Astrocyte (in vitro differentiated cells and primary cell): ENCODE measurements around the gene MAPK12. TPM values are rescaled to one million over a fixed set of nuclear protein-coding genes. Genes with fewer than 3 reads are reported as not detected.

Experiments used
- DNase-seq: peaks from one replicate; pipeline ENCODE4 v3.0.0-alpha.2; 2010; ENCODE audit warnings: low read depth
- FAIRE-seq: peaks from 2 replicates; lab custom pipeline; 2011; peaks lifted over from hg19 to GRCh38; lab: Jason Lieb, UNC
- H2AFZ ChIP-seq: 2 replicates; pipeline ENCODE4 v1.6.0; 2012; ENCODE audit warnings: low read depth, low read length, inconsistent platforms
- H3K27ac ChIP-seq: 2 replicates; pipeline ENCODE4 v1.5.1; 2011; ENCODE audit warnings: low read depth, low read length, inconsistent platforms
- H3K27me3 ChIP-seq: 2 replicates; pipeline ENCODE4 v1.6.0; 2011; ENCODE audit warnings: low read length, inconsistent platforms; ENCODE audit not compliant: insufficient read depth
- H3K36me3 ChIP-seq: 2 replicates; pipeline ENCODE4 v1.5.1; 2011; ENCODE audit warnings: low read length, inconsistent platforms; ENCODE audit not compliant: insufficient read depth
- H3K4me1 ChIP-seq: 2 replicates; pipeline ENCODE4 v1.5.1; 2011; ENCODE audit warnings: low read length, inconsistent platforms; ENCODE audit not compliant: insufficient read depth
- H3K4me2 ChIP-seq: 2 replicates; pipeline ENCODE4 v1.6.0; 2012; ENCODE audit warnings: low read length, inconsistent platforms
- H3K4me3 ChIP-seq: 2 replicates; pipeline ENCODE4 v1.5.1; 2011; ENCODE audit warnings: low read depth, mild to moderate bottlenecking, low read length, inconsistent platforms; ENCODE audit not compliant: insufficient read depth
- H3K79me2 ChIP-seq: 2 replicates; pipeline ENCODE4 v1.6.0; 2012; ENCODE audit warnings: mild to moderate bottlenecking, low read length, inconsistent platforms; ENCODE audit not compliant: insufficient read depth
- H3K9ac ChIP-seq: 2 replicates; pipeline ENCODE4 v1.6.0; 2012; ENCODE audit warnings: mild to moderate bottlenecking, low read length, inconsistent platforms
- H3K9me3 ChIP-seq: 2 replicates; pipeline ENCODE4 v1.5.1; 2012; ENCODE audit warnings: low read depth, mild to moderate bottlenecking, low read length, inconsistent platforms; ENCODE audit not compliant: insufficient read depth
- H4K20me1 ChIP-seq: 2 replicates; pipeline ENCODE4 v1.6.0; 2012; ENCODE audit warnings: low read length, inconsistent platforms; ENCODE audit not compliant: insufficient read depth
- H3K27ac Mint-ChIP-seq: one replicate; pipeline ENCODE4 v1.8.0; 2021; ENCODE audit warnings: mild to moderate bottlenecking, mixed read lengths; ENCODE audit not compliant: unreplicated experiment
- H3K27me3 Mint-ChIP-seq: one replicate; pipeline ENCODE4 v1.8.0; 2021; ENCODE audit warnings: low read depth, mixed read lengths; ENCODE audit not compliant: unreplicated experiment
- H3K36me3 Mint-ChIP-seq: one replicate; pipeline ENCODE4 v1.8.0; 2021; ENCODE audit warnings: low read depth, mixed read lengths; ENCODE audit not compliant: unreplicated experiment
- H3K4me1 Mint-ChIP-seq: one replicate; pipeline ENCODE4 v1.8.0; 2021; ENCODE audit warnings: low read depth, mixed read lengths; ENCODE audit not compliant: unreplicated experiment
- H3K4me3 Mint-ChIP-seq: one replicate; pipeline ENCODE4 v1.8.0; 2021; ENCODE audit warnings: mild to moderate bottlenecking, moderate library complexity, mixed read lengths; ENCODE audit not compliant: unreplicated experiment
- H3K9me3 Mint-ChIP-seq: one replicate; pipeline ENCODE4 v1.8.0; 2021; ENCODE audit warnings: mild to moderate bottlenecking, mixed read lengths; ENCODE audit not compliant: unreplicated experiment
- EZH2 ChIP-seq: IDR thresholded peaks from 2 replicates; pipeline ENCODE4 v1.6.1; 2012; ENCODE audit warnings: mild to moderate bottlenecking, low read length, inconsistent platforms; ENCODE audit not compliant: insufficient read depth
- total RNA-seq: library from RNA; stranded (reverse); gene quantifications from 2 replicates; pipeline ENCODE4 v1.2.1, GENCODE V29; 2021
- TF ChIP-seq, protein P1 (sequence below): IDR thresholded peaks from 2 replicates; pipeline ENCODE4 v1.5.1; 2011; ENCODE audit warnings: low read depth, mild to moderate bottlenecking, inconsistent platforms, low read length, moderate library complexity; ENCODE audit not compliant: insufficient read depth

MAPK12 gene
- total RNA-seq, 1 donor from 2014 or later: 36.4 TPM

DNA sequence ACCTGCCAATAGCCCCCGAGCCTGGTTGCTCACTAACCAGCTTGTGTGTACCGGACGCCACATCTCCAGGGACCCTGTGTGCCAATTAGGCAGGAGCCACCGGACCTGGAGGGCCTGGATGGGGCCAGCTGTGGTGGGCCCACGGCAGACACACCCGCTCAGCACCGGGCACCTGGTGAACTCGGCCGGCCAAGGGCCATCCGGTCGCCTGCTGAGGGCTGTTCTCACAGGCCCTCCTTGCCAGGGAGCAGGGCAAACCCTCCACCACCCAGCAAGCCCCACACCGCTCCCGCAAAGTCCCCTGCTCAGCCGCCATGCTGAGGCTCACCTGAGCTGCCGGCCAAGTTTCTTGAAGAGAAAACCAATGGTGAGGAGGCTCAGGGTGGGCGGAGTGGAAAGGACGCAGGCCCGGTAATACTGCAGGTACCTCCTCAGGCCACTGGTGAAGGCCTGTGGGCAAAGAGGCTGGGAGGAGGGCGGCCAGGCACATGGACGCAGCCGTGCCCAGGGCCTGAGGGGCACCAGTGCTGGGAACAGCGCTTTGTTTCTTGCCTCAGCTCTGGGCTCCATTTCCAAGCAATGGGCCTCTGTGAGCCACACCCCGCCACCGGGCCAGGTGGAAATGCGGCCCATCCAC is 33.8 kb downstream of the MAPK12 start:
- H3K27me3 Mint-ChIP-seq: no peaks in the 10 kb centered on the region
- Histone ChIP-seq H3K9me3 (no peaks in the 10 kb centered on the region), H3K4me2 (no peak overlapping the region), H3K27ac (no peak overlapping the region), H3K36me3 (peaks cover 7% of the 10 kb centered on the region), H3K4me1 (no peaks in the 10 kb centered on the region), H3K9ac (no peak overlapping the region), H3K4me3 (no peak overlapping the region), H4K20me1 (peaks cover 36% of the 10 kb centered on the region), H2AFZ (no peak overlapping the region), H3K79me2 (no peaks in the 10 kb centered on the region), H3K27me3 (no peaks in the 10 kb centered on the region)
- H3K4me1 Mint-ChIP-seq: peaks cover 2% of the 10 kb centered on the region
- TF ChIP-seq, protein P1, sequence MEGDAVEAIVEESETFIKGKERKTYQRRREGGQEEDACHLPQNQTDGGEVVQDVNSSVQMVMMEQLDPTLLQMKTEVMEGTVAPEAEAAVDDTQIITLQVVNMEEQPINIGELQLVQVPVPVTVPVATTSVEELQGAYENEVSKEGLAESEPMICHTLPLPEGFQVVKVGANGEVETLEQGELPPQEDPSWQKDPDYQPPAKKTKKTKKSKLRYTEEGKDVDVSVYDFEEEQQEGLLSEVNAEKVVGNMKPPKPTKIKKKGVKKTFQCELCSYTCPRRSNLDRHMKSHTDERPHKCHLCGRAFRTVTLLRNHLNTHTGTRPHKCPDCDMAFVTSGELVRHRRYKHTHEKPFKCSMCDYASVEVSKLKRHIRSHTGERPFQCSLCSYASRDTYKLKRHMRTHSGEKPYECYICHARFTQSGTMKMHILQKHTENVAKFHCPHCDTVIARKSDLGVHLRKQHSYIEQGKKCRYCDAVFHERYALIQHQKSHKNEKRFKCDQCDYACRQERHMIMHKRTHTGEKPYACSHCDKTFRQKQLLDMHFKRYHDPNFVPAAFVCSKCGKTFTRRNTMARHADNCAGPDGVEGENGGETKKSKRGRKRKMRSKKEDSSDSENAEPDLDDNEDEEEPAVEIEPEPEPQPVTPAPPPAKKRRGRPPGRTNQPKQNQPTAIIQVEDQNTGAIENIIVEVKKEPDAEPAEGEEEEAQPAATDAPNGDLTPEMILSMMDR: no peak
- no peak for TF ChIP-seq EZH2
- H3K36me3 Mint-ChIP-seq: peaks cover 20% of the 10 kb centered on the region
- FAIRE-seq (no peak), DNase-seq (no peak)
- H3K9me3 Mint-ChIP-seq: no peaks in the 10 kb centered on the region
- H3K27ac Mint-ChIP-seq: no peak overlapping the region
- H3K4me3 Mint-ChIP-seq: no peak overlapping the region

DNA sequence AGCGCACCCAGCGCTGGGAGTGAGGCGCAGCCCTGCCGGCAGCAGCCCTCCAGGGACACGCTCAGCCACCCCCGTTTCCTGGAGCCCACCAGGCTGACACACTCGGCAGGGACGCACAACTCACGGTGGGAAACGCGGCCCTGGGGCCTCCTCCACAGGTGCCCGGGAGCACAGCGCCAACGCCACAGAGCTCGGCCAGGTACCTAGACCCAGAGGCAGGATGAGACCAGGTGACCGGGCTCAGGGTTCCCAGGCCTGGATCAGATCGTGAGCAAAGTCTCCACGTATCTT is 34.7 kb downstream of the MAPK12 start:
- H2AFZ ChIP-seq: no peak overlapping the region
- H3K4me3 Mint-ChIP-seq: no peak overlapping the region
- H3K79me2 ChIP-seq: no peaks in the 10 kb centered on the region
- no peak overlapping the region for H3K27ac Mint-ChIP-seq
- no peak overlapping the region for H3K9ac ChIP-seq
- no peaks in the 10 kb centered on the region for H3K4me1 ChIP-seq
- peaks cover 2% of the 10 kb centered on the region for H3K4me1 Mint-ChIP-seq
- H4K20me1 ChIP-seq: peaks cover 36% of the 10 kb centered on the region
- peaks cover 7% of the 10 kb centered on the region for H3K36me3 ChIP-seq
- no peaks in the 10 kb centered on the region for H3K27me3 Mint-ChIP-seq
- H3K4me3 ChIP-seq: no peak overlapping the region
- FAIRE-seq (no peak), DNase-seq (no peak)
- no peaks in the 10 kb centered on the region for H3K9me3 Mint-ChIP-seq
- H3K36me3 Mint-ChIP-seq: peaks cover 20% of the 10 kb centered on the region
- H3K27ac ChIP-seq: no peak overlapping the region
- H3K27me3 ChIP-seq: no peaks in the 10 kb centered on the region
- no peak overlapping the region for H3K4me2 ChIP-seq
- no peak for TF ChIP-seq EZH2
- TF ChIP-seq, protein P1: no peak
- H3K9me3 ChIP-seq: no peaks in the 10 kb centered on the region

DNA sequence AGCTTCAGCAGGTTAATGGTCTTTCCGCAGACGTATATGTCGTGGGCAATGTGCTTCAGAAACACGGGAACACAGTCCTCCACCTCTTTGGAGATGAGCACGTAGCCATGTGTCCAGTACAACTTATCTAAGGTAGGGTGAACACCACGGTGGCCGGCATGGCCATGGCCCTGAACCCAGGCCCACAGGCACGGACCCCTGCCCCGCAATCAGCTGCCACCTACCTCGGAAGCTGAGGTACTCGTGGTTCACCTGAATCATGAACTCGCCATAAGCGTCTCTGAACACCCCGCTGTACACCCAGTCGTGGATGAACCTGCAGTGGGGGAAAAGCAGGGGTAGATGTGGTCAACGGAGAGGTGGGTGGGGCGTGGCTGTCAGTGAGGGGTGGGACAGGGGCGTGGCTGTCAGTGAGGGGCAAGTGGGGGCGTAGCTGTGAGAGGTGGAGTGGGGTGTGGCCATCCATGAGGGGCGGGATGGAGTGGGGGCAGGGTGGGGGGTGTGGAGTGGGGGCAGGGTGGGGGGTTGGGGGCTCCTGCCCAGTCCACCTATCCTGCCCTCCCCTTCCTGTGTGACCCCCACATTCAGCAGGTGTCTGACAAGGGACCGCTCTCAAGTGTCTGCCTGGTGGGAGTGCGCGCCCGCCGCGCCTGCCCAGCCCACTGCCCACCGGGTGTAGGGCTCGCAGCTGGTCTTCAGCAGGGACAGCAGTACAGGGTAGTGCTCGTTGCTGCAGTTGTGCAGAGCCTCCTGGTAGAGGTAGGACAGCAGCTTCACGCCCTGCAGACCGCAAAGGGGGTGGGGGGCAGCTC is 35.2 kb downstream of the MAPK12 start:
- Histone ChIP-seq H3K4me3 (no peak overlapping the region), H2AFZ (no peak overlapping the region), H3K27me3 (no peaks in the 10 kb centered on the region), H3K9me3 (no peaks in the 10 kb centered on the region), H3K36me3 (peaks cover 7% of the 10 kb centered on the region), H3K27ac (no peak overlapping the region), H3K4me2 (no peak overlapping the region), H3K9ac (no peak overlapping the region), H4K20me1 (peaks cover 36% of the 10 kb centered on the region), H3K79me2 (no peaks in the 10 kb centered on the region), H3K4me1 (no peaks in the 10 kb centered on the region)
- Mint-ChIP-seq H3K36me3 (peaks cover 20% of the 10 kb centered on the region), H3K9me3 (no peaks in the 10 kb centered on the region), H3K4me1 (peaks cover 2% of the 10 kb centered on the region), H3K4me3 (no peak overlapping the region), H3K27ac (no peak overlapping the region), H3K27me3 (no peaks in the 10 kb centered on the region)
- DNase-seq (no peak), FAIRE-seq (no peak)
- TF ChIP-seq EZH2: no peak
- TF ChIP-seq, protein P1: no peak
